Measurements from ENCODE around the gene BEST3.

- TF ChIP-seq CTCF (IDR thresholded peaks at IDR 0.05; ENCODE audit: extremely low read depth in 1 of 2, insufficient read depth in 1 of 2, low read depth in 1 of 2, low read length in 2 of 2) (no peak), POLR2A (IDR thresholded peaks at IDR 0.05; ENCODE audit: low read depth, low read length) (no peak), EZH2 (IDR thresholded peaks at IDR 0.05; ENCODE audit: borderline replicate concordance, low read depth, low read length, severe bottlenecking) (no peak)
Measured at GRCh38 chr12:69633061-69633460, 66.0 kb downstream of the BEST3 start.
